GM23248 (cell line): Measurements from ENCODE around the gene RAD51B.

Experiments used
- EZH2 ChIP-seq: fragments of 200-600 bp; sonication (generic); IDR thresholded peaks from 2 replicates; pipeline ENCODE4 v1.6.1; 2018; ENCODE audit warnings: antibody characterized with exemption, mild to moderate bottlenecking; ENCODE audit not compliant: insufficient read depth, poor library complexity, severe bottlenecking
- EZH2phosphoT487 ChIP-seq: fragments of 200-600 bp; sonication (generic); IDR thresholded peaks from 2 replicates; pipeline ENCODE4 v1.6.1; 2018; ENCODE audit warnings: antibody characterized with exemption, moderate library complexity, mild to moderate bottlenecking, low read depth; ENCODE audit not compliant: insufficient read depth

- TF ChIP-seq EZH2phosphoT487 = no peak
- TF ChIP-seq EZH2 = no peak
Observed at GRCh38 chr14:68634332-68634731, 814.8 kb downstream of the RAD51B start.
